Measurements from ENCODE around the gene NMT2.
A peak's percentile ranks its signal among the peaks of the same experiment; 100 is the strongest.

The NMT2 gene

GRCh38 chr10:15103513-15103912, 65.0 kb downstream of the NMT2 start:
- Histone ChIP-seq H3K4me1 (ENCODE audit: low read length) (no peaks in the 10 kb centered on the region), H3F3A (ENCODE audit: insufficient read depth, low read length) (no peaks in the 10 kb centered on the region), H3K9me2 (replicated peaks; ENCODE audit: insufficient read depth, low read length) (no peaks in the 10 kb centered on the region), H3K4me2 (ENCODE audit: low read depth, low read length) (no peak overlapping the region), H3K79me2 (ENCODE audit: low read length) (peaks cover 38% of the 10 kb centered on the region), H2AFZ (ENCODE audit: low read length) (no peak overlapping the region), H3K4me3 (ENCODE audit: low read length) (no peak overlapping the region), H3K9ac (ENCODE audit: low read length) (no peak overlapping the region), H3K27me3 (replicated peaks; ENCODE audit: insufficient read depth, low read length) (no peaks in the 10 kb centered on the region), H3K9me3 (replicated peaks; ENCODE audit: insufficient read depth, low read length) (no peaks in the 10 kb centered on the region), H3K36me3 (replicated peaks; ENCODE audit: insufficient read depth, low read length) (no peaks in the 10 kb centered on the region), H3K27ac (ENCODE audit: low read length) (no peak overlapping the region), H4K20me1 (ENCODE audit: insufficient read depth, low read length) (no peaks in the 10 kb centered on the region)
- TF ChIP-seq CTCF (IDR thresholded peaks at IDR 0.05; ENCODE audit: low read length) (no peak), EZH2phosphoT487 (IDR thresholded peaks at IDR 0.05; ENCODE audit: low read length) (no peak), EZH2 (optimal IDR thresholded peaks at IDR 0.05; ENCODE audit: low read depth, low read length) (no peak)
- DNase-seq = no peak

DNA sequence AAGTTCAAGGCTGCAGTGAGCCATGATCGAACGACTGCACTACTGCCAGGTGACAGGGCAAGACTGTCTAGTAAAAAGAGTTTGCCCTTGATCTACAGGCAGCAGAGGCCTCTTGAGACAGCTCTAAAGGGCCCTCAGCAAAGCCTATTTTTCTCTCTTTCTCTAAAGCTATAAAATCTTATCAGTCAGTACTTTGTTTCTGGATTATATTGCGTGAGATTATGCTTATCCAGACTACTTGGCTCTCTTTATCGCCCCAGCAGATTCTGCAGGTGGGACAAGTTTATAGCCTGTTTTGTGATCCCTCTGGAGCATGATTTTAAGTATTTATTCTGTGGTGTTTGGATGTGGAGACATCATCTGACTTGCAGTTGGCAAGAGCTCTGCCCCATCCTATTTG, 68.6 kb downstream of the NMT2 start:
- Histone ChIP-seq H3K4me2 (ENCODE audit: low read depth, low read length) (no peak overlapping the region), H2AFZ (ENCODE audit: low read length) (no peak overlapping the region), H3K36me3 (replicated peaks; ENCODE audit: insufficient read depth, low read length) (no peaks in the 10 kb centered on the region), H3K4me1 (ENCODE audit: low read length) (peaks cover 3% of the 10 kb centered on the region; the same call in 1 of the 2 replicates), H3K27me3 (replicated peaks; ENCODE audit: insufficient read depth, low read length) (no peaks in the 10 kb centered on the region), H3K27ac (ENCODE audit: low read length) (no peak overlapping the region), H3K9me2 (replicated peaks; ENCODE audit: insufficient read depth, low read length) (no peaks in the 10 kb centered on the region), H3K4me3 (ENCODE audit: low read length) (no peak overlapping the region), H4K20me1 (ENCODE audit: insufficient read depth, low read length) (no peaks in the 10 kb centered on the region), H3K79me2 (ENCODE audit: low read length) (peaks cover 48% of the 10 kb centered on the region), H3K9ac (ENCODE audit: low read length) (no peak overlapping the region), H3K9me3 (replicated peaks; ENCODE audit: insufficient read depth, low read length) (no peaks in the 10 kb centered on the region), H3F3A (ENCODE audit: insufficient read depth, low read length) (peaks cover 15% of the 10 kb centered on the region; the same call in 1 of the 2 replicates)
- no peak for DNase-seq
- TF ChIP-seq CTCF (IDR thresholded peaks at IDR 0.05; ENCODE audit: low read length) (no peak), EZH2phosphoT487 (IDR thresholded peaks at IDR 0.05; ENCODE audit: low read length) (no peak), EZH2 (optimal IDR thresholded peaks at IDR 0.05; ENCODE audit: low read depth, low read length) (no peak)

GRCh38 chr10:15097011-15097812, 71.3 kb downstream of the NMT2 start, which contains the start of gene RPP38:
TSS of gene RPP38 (plus strand) at chr10:15097355. CDS start at chr10:15103315, 5,960 bp downstream.
- H4K20me1 ChIP-seq (ENCODE audit: insufficient read depth, low read length) = no peaks in the 10 kb centered on the region
- no peaks in the 10 kb centered on the region for H3K27me3 ChIP-seq (replicated peaks; ENCODE audit: insufficient read depth, low read length)
- H2AFZ ChIP-seq (ENCODE audit: low read length) = peak within 1 kb of the TSS; percentile 98
- H3K27ac ChIP-seq (ENCODE audit: low read length) = peak within 1 kb of the TSS; percentile 97
- H3K4me3 ChIP-seq (ENCODE audit: low read length) = peak within 1 kb of the TSS; percentile 80
- no peaks in the 10 kb centered on the region for H3K9me2 ChIP-seq (replicated peaks; ENCODE audit: insufficient read depth, low read length)
- no peaks in the 10 kb centered on the region for H3K36me3 ChIP-seq (replicated peaks; ENCODE audit: insufficient read depth, low read length)
- H3K4me2 ChIP-seq (ENCODE audit: low read depth, low read length) = peak within 1 kb of the TSS; percentile 98
- DNase-seq = peak; percentile 96
- H3K9me3 ChIP-seq (replicated peaks; ENCODE audit: insufficient read depth, low read length) = no peaks in the 10 kb centered on the region
- H3F3A ChIP-seq (ENCODE audit: insufficient read depth, low read length) = peaks cover 15% of the 10 kb centered on the region; the same call in 1 of the 2 replicates
- peaks cover 3% of the 10 kb centered on the region; the same call in 1 of the 2 replicates for H3K4me1 ChIP-seq (ENCODE audit: low read length)
- no peak for TF ChIP-seq EZH2phosphoT487 (IDR thresholded peaks at IDR 0.05; ENCODE audit: low read length)
- no peak for TF ChIP-seq EZH2 (optimal IDR thresholded peaks at IDR 0.05; ENCODE audit: low read depth, low read length)
- no peak for TF ChIP-seq CTCF (IDR thresholded peaks at IDR 0.05; ENCODE audit: low read length)
- peaks cover 47% of the 10 kb centered on the region for H3K79me2 ChIP-seq (ENCODE audit: low read length)
- peak within 1 kb of the TSS; percentile 96 for H3K9ac ChIP-seq (ENCODE audit: low read length)

All from MM.1S (cell line).